A549 (cell line): ENCODE measurements around the gene REPS1.

Experiments
- CHD2 ChIP-seq: fragments of 150-350 bp; IDR thresholded peaks from 2 replicates; pipeline ENCODE4 v1.6.1; 2014; ENCODE audit warnings: low read length; ENCODE audit not compliant: partially characterized antibody
- KDM1A ChIP-seq: fragments of 200-600 bp; sonication (generic); IDR thresholded peaks from 2 replicates; pipeline ENCODE4 v1.6.1; 2016; ENCODE audit warnings: low read depth, mild to moderate bottlenecking
- MYC ChIP-seq: IDR thresholded peaks from 2 replicates; pipeline ENCODE4 v1.6.1; 2012; ENCODE audit warnings: mild to moderate bottlenecking, inconsistent platforms, low read length, improper control_type of control experiment, borderline replicate concordance
- POLR2A ChIP-seq: IDR thresholded peaks from 2 replicates; pipeline ENCODE4 v1.6.1; 2012; ENCODE audit warnings: mild to moderate bottlenecking, low read length
- TF ChIP-seq, protein P1 (sequence below): fragments of >200 bp; sonication (Bioruptor Twin); formaldehyde crosslinking; IDR thresholded peaks from 3 replicates; pipeline ENCODE4 v1.5.1; 2016

DNA sequence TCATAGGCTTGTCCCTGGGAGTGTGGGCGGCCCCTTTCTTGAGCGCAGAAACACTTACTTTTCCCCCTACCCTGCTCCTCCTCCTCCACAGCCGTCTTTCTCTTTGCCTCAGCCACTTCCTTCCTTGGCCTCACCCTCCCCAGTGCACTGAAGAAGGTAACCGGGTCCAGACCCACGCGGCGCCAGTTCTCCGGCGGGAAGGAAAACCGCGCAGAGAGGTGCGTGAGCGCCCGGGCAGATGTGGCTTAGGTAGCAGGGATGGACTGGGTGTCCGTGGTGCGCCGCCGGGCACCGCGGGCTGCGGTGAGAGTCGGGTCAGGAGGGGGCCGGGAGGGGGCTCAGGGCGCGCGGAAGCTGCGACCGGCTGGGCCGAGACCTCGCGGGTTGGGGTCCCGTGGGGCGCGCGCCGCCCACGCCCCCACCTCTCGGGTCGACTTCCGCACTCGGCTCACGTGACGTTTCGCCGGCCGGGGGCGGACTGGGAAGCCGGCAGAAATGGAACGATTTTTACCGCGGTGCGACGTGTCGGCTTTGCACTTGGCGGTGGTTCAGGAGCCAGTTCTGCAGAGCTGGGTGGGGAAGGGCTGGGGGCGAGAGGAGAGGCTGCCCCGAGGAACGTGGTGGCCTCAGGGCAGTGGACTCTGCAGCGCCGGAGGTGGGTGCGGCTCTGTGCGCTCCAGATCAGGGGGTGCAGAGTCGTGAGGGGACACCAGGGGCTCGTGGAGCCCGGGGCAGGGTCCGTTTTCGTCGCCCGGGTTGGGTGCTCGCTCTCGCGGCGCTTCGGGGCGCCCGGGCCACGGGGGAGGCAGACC lies 40.8 kb upstream of the REPS1 start, which contains the start of gene ABRACL:
- no peak for TF ChIP-seq KDM1A
- TF ChIP-seq, protein P1, sequence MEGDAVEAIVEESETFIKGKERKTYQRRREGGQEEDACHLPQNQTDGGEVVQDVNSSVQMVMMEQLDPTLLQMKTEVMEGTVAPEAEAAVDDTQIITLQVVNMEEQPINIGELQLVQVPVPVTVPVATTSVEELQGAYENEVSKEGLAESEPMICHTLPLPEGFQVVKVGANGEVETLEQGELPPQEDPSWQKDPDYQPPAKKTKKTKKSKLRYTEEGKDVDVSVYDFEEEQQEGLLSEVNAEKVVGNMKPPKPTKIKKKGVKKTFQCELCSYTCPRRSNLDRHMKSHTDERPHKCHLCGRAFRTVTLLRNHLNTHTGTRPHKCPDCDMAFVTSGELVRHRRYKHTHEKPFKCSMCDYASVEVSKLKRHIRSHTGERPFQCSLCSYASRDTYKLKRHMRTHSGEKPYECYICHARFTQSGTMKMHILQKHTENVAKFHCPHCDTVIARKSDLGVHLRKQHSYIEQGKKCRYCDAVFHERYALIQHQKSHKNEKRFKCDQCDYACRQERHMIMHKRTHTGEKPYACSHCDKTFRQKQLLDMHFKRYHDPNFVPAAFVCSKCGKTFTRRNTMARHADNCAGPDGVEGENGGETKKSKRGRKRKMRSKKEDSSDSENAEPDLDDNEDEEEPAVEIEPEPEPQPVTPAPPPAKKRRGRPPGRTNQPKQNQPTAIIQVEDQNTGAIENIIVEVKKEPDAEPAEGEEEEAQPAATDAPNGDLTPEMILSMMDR = no peak
- TF ChIP-seq CHD2 = no peak
- peak; percentile 5; the same call in 1 of the 2 replicates for TF ChIP-seq POLR2A
- no peak for TF ChIP-seq MYC
